Measurements from ENCODE around the gene DVL2.

Gene DVL2

GRCh38 chr17:7221278-7222092, 12.8 kb downstream of the DVL2 start:
- TF ChIP-seq HIC1 (tag by site-specific recombination; IDR thresholded peaks at IDR 0.05) (peak; percentile 85), ZNF426 (tag by site-specific recombination; IDR thresholded peaks at IDR 0.05) (no peak)
- no peak overlapping the region for H3K4me3 ChIP-seq (ENCODE audit: low read depth, low read length)
- H3K4me1 ChIP-seq (ENCODE audit: control insufficient read depth, insufficient read depth, low read length): peaks cover 3% of the 10 kb centered on the region; the same call in 1 of the 2 replicates
- peaks cover 20 to 55% of the 10 kb centered on the region in 2 experiments; a peak in 2 of 3 replicates for H3K36me3 ChIP-seq (ENCODE audit: control insufficient read depth in 2 of 2, insufficient read depth in 1 of 2, low read length in 2 of 2)
- peak overlapping the region; percentile 49; the same call in 1 of the 2 replicates for H3K27ac ChIP-seq (ENCODE audit: extremely low read depth, low read depth, low read length)
- POLR2A ChIA-PET: interaction anchor here (0.5 to 9.8 kb wide), 19 partner anchors 7 to 936 kb away, joined by 3 to 284 read pairs (median 6); partner anchors contain the start of genes CTDNEP1, DVL2, ELP5 and GABARAP
- no peaks in the 10 kb centered on the region for H3K9me3 ChIP-seq (ENCODE audit: control insufficient read depth, insufficient read depth, low read depth, low read length)
- CTCF ChIA-PET: interaction anchor here (0.6 to 4.2 kb wide), 18 partner anchors 9 to 582 kb away, joined by 3 to 34 read pairs (median 6); partner anchors contain the start of genes DVL2, GABARAP, PHF23 and SLC2A4

GRCh38 chr17:7220593-7221277, 13.6 kb downstream of the DVL2 start:
- POLR2A ChIA-PET: interaction anchor here (0.5 to 9.8 kb wide), 18 partner anchors 13 to 937 kb away, joined by 3 to 284 read pairs (median 6); partner anchors contain the start of genes CTDNEP1, DVL2, ELP5 and GABARAP
- Histone ChIP-seq H3K9me3 (ENCODE audit: control insufficient read depth, insufficient read depth, low read depth, low read length) (no peaks in the 10 kb centered on the region), H3K4me3 (ENCODE audit: low read depth, low read length) (peak overlapping the region; percentile 83), H3K36me3 (ENCODE audit: control insufficient read depth in 2 of 2, insufficient read depth in 1 of 2, low read length in 2 of 2) (peaks cover 20 to 48% of the 10 kb centered on the region in 2 experiments; a peak in 2 of 3 replicates), H3K4me1 (ENCODE audit: control insufficient read depth, insufficient read depth, low read length) (peaks cover 7% of the 10 kb centered on the region; the same call in 1 of the 2 replicates), H3K27ac (ENCODE audit: extremely low read depth, low read depth, low read length) (peak overlapping the region; percentile 83; the same call in 1 of the 2 replicates)
- CTCF ChIA-PET: interaction anchor here (0.6 to 4.2 kb wide), 17 partner anchors 10 to 174 kb away, joined by 3 to 34 read pairs (median 6); partner anchors contain the start of genes DVL2, GABARAP, PHF23 and SLC2A4
- TF ChIP-seq ZNF571 (tag by site-specific recombination; IDR thresholded peaks at IDR 0.05) (no peak), KLF17 (tag by site-specific recombination; IDR thresholded peaks at IDR 0.05) (0 out of 2 replicates have a peak, but pooled peaks have one; percentile 24), PBX3 (CRISPR knock-in tag; IDR thresholded peaks at IDR 0.05) (0 out of 2 replicates have a peak, but pooled peaks have one; percentile 39), ATF2 (tag by site-specific recombination; IDR thresholded peaks at IDR 0.05; ENCODE audit: low read depth) (no peak), PRDM10 (tag by site-specific recombination; IDR thresholded peaks at IDR 0.05) (peak; percentile 89), ZNF501 (tag by site-specific recombination; IDR thresholded peaks at IDR 0.05) (0 out of 2 replicates have a peak, but pooled peaks have one; percentile 13), KLF1 (tag by site-specific recombination; IDR thresholded peaks at IDR 0.05) (peak; percentile 74), ZNF670 (tag by site-specific recombination; IDR thresholded peaks at IDR 0.05; ENCODE audit: low read depth) (no peak), ZNF792 (tag by site-specific recombination; IDR thresholded peaks at IDR 0.05) (no peak), PATZ1 (tag by site-specific recombination; IDR thresholded peaks at IDR 0.05) (0 out of 2 replicates have a peak, but pooled peaks have one; percentile 48), ZNF677 (tag by site-specific recombination; IDR thresholded peaks at IDR 0.05) (0 out of 2 replicates have a peak, but pooled peaks have one; percentile 19), ZNF292 (tag by site-specific recombination; IDR thresholded peaks at IDR 0.05; ENCODE audit: borderline replicate concordance, low read depth) (no peak), ZNF654 (tag by site-specific recombination; IDR thresholded peaks at IDR 0.05; ENCODE audit: low read depth) (peak; percentile 69), ZNF830 (tag by site-specific recombination; IDR thresholded peaks at IDR 0.05; ENCODE audit: low read depth) (no peak), ZNF37A (tag by site-specific recombination; IDR thresholded peaks at IDR 0.05) (no peak), ZNF600 (tag by site-specific recombination; IDR thresholded peaks at IDR 0.05) (peak; percentile 70)

All from HEK293 (cell line).